ENCODE results near the gene MAP7. TPM values are rescaled to one million over a fixed set of nuclear protein-coding genes. Genes with fewer than 3 reads are reported as not detected.

MAP7 gene
- total and polyA plus RNA-seq, 11 donors: 0.86 to 3.2 (median 2.1) TPM

DNA sequence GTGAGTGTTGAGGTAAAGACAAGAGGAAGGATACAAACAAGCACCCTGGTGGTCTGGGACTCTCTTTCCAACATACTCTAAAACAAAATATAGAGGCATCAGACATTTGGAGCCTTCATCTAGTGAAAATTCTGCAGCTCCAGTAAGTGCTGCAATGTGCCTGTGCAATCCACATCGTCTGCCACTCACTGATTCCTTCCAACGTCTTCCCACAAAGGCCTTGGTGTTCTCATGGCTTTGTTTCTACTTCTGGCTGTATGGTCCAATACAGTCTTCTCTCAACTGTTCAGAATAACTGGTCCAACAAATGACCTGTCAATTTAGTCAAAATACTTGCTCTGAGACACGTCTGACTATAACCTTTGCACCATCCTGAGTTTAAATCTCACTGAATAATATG is 125.8 kb downstream of the MAP7 start:
- Histone ChIP-seq H3K27ac (no peak overlapping the region), H3K27me3 (peaks cover 0 to 4% (median 0%) of the 10 kb centered on the region in 9 donors), H3K36me3 (no peaks in the 10 kb centered on the region), H3K4me1 (no peaks in the 10 kb centered on the region), H3K4me3 (no peak overlapping the region), H3K9me3 (no peaks in the 10 kb centered on the region)
- intact Hi-C loops (cut with DNase I): no loop called here
- no peak for TF ChIP-seq POLR2A (IDR thresholded peaks at IDR 0.05)
- TF ChIP-seq, protein P1, sequence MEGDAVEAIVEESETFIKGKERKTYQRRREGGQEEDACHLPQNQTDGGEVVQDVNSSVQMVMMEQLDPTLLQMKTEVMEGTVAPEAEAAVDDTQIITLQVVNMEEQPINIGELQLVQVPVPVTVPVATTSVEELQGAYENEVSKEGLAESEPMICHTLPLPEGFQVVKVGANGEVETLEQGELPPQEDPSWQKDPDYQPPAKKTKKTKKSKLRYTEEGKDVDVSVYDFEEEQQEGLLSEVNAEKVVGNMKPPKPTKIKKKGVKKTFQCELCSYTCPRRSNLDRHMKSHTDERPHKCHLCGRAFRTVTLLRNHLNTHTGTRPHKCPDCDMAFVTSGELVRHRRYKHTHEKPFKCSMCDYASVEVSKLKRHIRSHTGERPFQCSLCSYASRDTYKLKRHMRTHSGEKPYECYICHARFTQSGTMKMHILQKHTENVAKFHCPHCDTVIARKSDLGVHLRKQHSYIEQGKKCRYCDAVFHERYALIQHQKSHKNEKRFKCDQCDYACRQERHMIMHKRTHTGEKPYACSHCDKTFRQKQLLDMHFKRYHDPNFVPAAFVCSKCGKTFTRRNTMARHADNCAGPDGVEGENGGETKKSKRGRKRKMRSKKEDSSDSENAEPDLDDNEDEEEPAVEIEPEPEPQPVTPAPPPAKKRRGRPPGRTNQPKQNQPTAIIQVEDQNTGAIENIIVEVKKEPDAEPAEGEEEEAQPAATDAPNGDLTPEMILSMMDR (IDR thresholded peaks at IDR 0.05): no peak
- DNase-seq (no peak), ATAC-seq (no peak)
- 63 to 74% (median 73%) methylated on average over 3 of the region's 3 CpGs for WGBS, 4 donors

DNA sequence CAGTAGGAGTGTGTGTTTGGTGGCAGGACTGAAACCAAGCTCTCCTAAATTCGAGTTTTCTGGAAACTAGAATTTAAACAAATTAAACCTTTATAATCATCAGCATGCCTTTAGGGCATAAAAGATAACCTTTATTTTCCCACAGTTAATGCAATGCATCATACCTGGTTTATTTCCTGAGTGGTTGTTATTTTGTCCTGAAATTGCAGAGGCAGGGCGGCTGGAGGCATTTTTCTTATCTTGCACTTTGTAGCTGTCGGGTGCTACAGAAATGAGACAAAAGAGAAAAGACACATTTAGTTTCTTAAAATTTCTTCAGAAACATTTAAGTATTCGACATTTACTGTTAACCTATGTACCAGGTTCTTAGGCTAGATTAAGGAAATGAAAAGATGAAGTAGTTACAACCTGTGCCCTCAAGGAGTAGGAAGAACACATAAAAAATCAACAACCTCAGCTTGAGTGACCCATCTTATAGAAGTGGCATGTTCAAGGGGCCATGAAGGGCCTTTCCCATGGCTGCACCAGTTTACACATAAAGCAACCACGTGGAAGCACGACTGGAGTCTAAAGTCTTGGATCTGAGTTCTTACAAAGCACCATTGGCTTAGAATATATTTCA is 128.6 kb downstream of the MAP7 start:
- no peak for DNase-seq
- H3K27me3 ChIP-seq: peaks cover 0 to 4% (median 0%) of the 10 kb centered on the region in 9 donors
- 79 to 83% (median 80%) methylated on average over 6 of the region's 6 CpGs for WGBS, 4 donors
- H3K27ac ChIP-seq: no peak overlapping the region
- no peak overlapping the region for H3K4me3 ChIP-seq
- TF ChIP-seq POLR2A (IDR thresholded peaks at IDR 0.05): no peak
- TF ChIP-seq, protein P1 (IDR thresholded peaks at IDR 0.05): no peak
- no peaks in the 10 kb centered on the region for H3K4me1 ChIP-seq
- no peaks in the 10 kb centered on the region for H3K9me3 ChIP-seq
- no peak for ATAC-seq
- intact Hi-C loops (cut with DNase I): no loop called here
- H3K36me3 ChIP-seq: no peaks in the 10 kb centered on the region

DNA sequence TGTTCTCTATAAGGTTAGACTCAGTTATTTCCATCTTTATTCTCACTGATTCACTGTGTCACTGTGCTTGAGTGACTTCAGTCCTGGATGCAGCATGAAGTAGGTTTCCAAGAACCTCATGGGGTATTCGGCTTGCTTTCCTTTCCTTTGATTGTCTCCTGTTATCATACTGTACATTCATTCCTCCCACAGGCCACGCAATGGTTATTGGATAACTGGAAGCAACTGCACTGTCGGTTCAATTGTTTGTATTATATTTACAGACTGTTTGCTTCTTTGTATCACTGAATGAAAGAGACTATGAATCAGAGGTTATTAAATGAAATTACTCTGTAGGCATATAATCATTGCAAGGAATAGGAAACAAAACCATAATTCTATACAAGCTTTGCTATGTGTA is 129.4 kb downstream of the MAP7 start:
- Histone ChIP-seq H3K4me3 (no peak overlapping the region), H3K27ac (no peak overlapping the region), H3K36me3 (no peaks in the 10 kb centered on the region), H3K27me3 (peaks cover 0 to 4% (median 0%) of the 10 kb centered on the region in 9 donors), H3K9me3 (no peaks in the 10 kb centered on the region), H3K4me1 (no peaks in the 10 kb centered on the region)
- 57 to 79% (median 72%) methylated on average over 3 of the region's 3 CpGs for WGBS, 4 donors
- ATAC-seq (no peak), DNase-seq (no peak)
- intact Hi-C loops (cut with DNase I): no loop called here
- TF ChIP-seq, protein P1 (IDR thresholded peaks at IDR 0.05): no peak
- no peak for TF ChIP-seq POLR2A (IDR thresholded peaks at IDR 0.05)

DNA sequence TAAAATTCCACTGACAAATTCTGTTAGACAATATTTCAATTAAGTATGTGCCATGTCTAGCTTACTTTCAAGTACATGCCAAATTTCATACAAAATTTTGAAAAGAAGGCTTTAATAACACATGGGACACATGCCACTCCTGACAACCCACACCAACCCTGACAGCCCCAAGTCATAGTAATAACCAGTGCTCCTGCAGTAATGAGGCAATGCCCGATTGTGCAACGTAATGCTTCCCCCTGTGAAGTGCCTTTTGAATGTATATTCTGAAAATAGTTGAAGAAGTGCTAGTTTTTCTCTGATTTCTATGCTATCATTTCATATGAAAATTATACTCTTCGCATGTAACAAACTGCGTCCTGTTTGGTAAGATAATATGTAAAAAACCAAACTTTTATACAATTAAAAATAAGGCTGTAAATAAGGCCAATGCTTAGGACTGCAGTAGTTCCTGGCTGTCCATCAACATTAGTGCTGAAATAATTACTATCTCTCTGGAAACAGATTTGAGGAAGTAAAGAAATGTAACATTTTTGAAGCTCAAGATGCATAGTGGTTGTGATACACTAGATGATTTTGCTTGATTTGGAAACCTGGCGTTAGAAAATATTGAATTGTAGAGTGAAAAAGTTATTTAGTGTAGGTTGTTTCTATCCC is 134.7 kb downstream of the MAP7 start:
- DNase-seq (peak in 1 of 5 donors; percentile 30), ATAC-seq (no peak)
- WGBS, 4 donors: 83 to 90% (median 85%) methylated on average over 5 of the region's 5 CpGs
- no peak for TF ChIP-seq POLR2A (IDR thresholded peaks at IDR 0.05)
- TF ChIP-seq, protein P1 (IDR thresholded peaks at IDR 0.05): no peak
- Histone ChIP-seq H3K27ac (no peak overlapping the region), H3K9me3 (no peaks in the 10 kb centered on the region), H3K36me3 (no peaks in the 10 kb centered on the region), H3K4me3 (no peak overlapping the region), H3K4me1 (no peaks in the 10 kb centered on the region), H3K27me3 (no peaks in the 10 kb centered on the region)
- intact Hi-C loops (cut with DNase I): no loop called here

All from heart left ventricle (tissue), 16 donors.